H9 (cell line): ENCODE data around the gene TGFBRAP1. TPM values are rescaled to one million over a fixed set of nuclear protein-coding genes. Genes with fewer than 3 reads are reported as not detected.

Source experiments
- DNase-seq: peaks from one replicate; pipeline ENCODE4 v3.0.0-alpha.2; 2017
- H2AFZ ChIP-seq: one replicate; pipeline ENCODE4 v1.6.1; 2013; ENCODE audit warnings: mild to moderate bottlenecking, low read length, control low read depth, moderate library complexity
- H2AK5ac ChIP-seq: 2 replicates; pipeline ENCODE4 v1.6.1; 2013; ENCODE audit warnings: low read length, control low read depth, mixed read lengths; ENCODE audit not compliant: insufficient read length
- H2BK120ac ChIP-seq: one replicate; pipeline ENCODE4 v1.6.1; 2013; ENCODE audit warnings: low read depth, mild to moderate bottlenecking, low read length, control low read depth, inconsistent platforms; ENCODE audit not compliant: poor library complexity, severe bottlenecking
- H2BK12ac ChIP-seq: 2 replicates; pipeline ENCODE4 v1.6.1; 2013; ENCODE audit warnings: low read length, control low read depth, mixed read lengths, low read depth; ENCODE audit not compliant: insufficient read length
- H2BK15ac ChIP-seq: 2 replicates; pipeline ENCODE4 v1.6.1; 2013; ENCODE audit warnings: low read depth, low read length, control low read depth
- H2BK20ac ChIP-seq: one replicate; pipeline ENCODE4 v1.6.1; 2013; ENCODE audit warnings: low read depth, mild to moderate bottlenecking, low read length, control low read depth, inconsistent platforms; ENCODE audit not compliant: poor library complexity, severe bottlenecking
- H2BK5ac ChIP-seq: 2 replicates; pipeline ENCODE4 v1.6.1; 2013; ENCODE audit warnings: low read length, control low read depth, mixed read lengths; ENCODE audit not compliant: insufficient read length
- H3K14ac ChIP-seq: 2 replicates; pipeline ENCODE4 v1.6.1; 2013; ENCODE audit warnings: low read length, control low read depth; ENCODE audit not compliant: insufficient read depth
- H3K18ac ChIP-seq: 2 replicates; pipeline ENCODE4 v1.6.1; 2013; ENCODE audit warnings: low read depth, mild to moderate bottlenecking, mixed read lengths, low read length, control low read depth; ENCODE audit not compliant: insufficient read length
- H3K23ac ChIP-seq: 2 replicates; pipeline ENCODE4 v1.6.1; 2013; ENCODE audit warnings: low read length, control low read depth, mixed read lengths, low read depth; ENCODE audit not compliant: insufficient read length
- H3K23me2 ChIP-seq: 2 replicates; pipeline ENCODE4 v1.6.1; 2013; ENCODE audit warnings: low read depth, mild to moderate bottlenecking, mixed read lengths, low read length, control low read depth; ENCODE audit not compliant: insufficient read length, poor library complexity, severe bottlenecking
- H3K27ac ChIP-seq: 2 replicates; pipeline ENCODE4 v1.5.1; 2013; ENCODE audit warnings: low read length, control low read depth, mixed read lengths, low read depth; ENCODE audit not compliant: insufficient read length
- H3K27me3 ChIP-seq: 2 replicates; pipeline ENCODE4 v1.6.1; 2013; ENCODE audit warnings: low read length, control low read depth, inconsistent platforms; ENCODE audit not compliant: insufficient read depth
- H3K4ac ChIP-seq: 2 replicates; pipeline ENCODE4 v1.6.1; 2013; ENCODE audit warnings: low read depth, mild to moderate bottlenecking, control low read depth, inconsistent platforms, low read length, moderate library complexity
- H3K4me1 ChIP-seq: 2 replicates; pipeline ENCODE4 v1.6.1; 2013; ENCODE audit warnings: low read length, control low read depth, inconsistent platforms; ENCODE audit not compliant: insufficient read depth
- H3K4me2 ChIP-seq: 2 replicates; pipeline ENCODE4 v1.6.1; 2013; ENCODE audit warnings: low read length, control low read depth, mixed read lengths; ENCODE audit not compliant: insufficient read length, insufficient read depth
- H3K56ac ChIP-seq: 2 replicates; pipeline ENCODE4 v1.6.1; 2013; ENCODE audit warnings: low read depth, mild to moderate bottlenecking, mixed read lengths, low read length, control low read depth; ENCODE audit not compliant: insufficient read length
- H3K79me1 ChIP-seq: 2 replicates; pipeline ENCODE4 v1.6.1; 2013; ENCODE audit warnings: low read depth, mild to moderate bottlenecking, moderate library complexity, low read length, control low read depth, inconsistent platforms; ENCODE audit not compliant: insufficient read depth, poor library complexity, severe bottlenecking
- H3K79me2 ChIP-seq: 2 replicates; pipeline ENCODE4 v1.6.1; 2013; ENCODE audit warnings: low read length, control low read depth, inconsistent platforms; ENCODE audit not compliant: insufficient read depth
- H3K9ac ChIP-seq: 2 replicates; pipeline ENCODE4 v1.6.1; 2013; ENCODE audit warnings: low read length, control low read depth, mixed read lengths; ENCODE audit not compliant: insufficient read length; ENCODE audit errors: extremely low read depth
- H3K9me3 ChIP-seq: one replicate; pipeline ENCODE4 v1.6.1; 2013; ENCODE audit warnings: low read depth, low read length, inconsistent platforms; ENCODE audit not compliant: control insufficient read depth
- H3T11ph ChIP-seq: one replicate; pipeline ENCODE4 v1.6.1; 2013; ENCODE audit warnings: mild to moderate bottlenecking, low read length, control low read depth, inconsistent platforms
- H4K20me1 ChIP-seq: one replicate; pipeline ENCODE4 v1.6.1; 2013; ENCODE audit not compliant: control insufficient read depth, insufficient read length, insufficient read depth
- H4K5ac ChIP-seq: 2 replicates; pipeline ENCODE4 v1.6.1; 2013; ENCODE audit warnings: low read depth, mild to moderate bottlenecking, mixed read lengths, low read length, control low read depth; ENCODE audit not compliant: insufficient read length
- H4K8ac ChIP-seq: replicated peaks from 2 replicates; pipeline ENCODE4 v1.6.1; 2013; ENCODE audit warnings: low read length, control low read depth, mixed read lengths, low read depth; ENCODE audit not compliant: insufficient read length
- H4K91ac ChIP-seq: 2 replicates; pipeline ENCODE4 v1.6.1; 2013; ENCODE audit warnings: low read depth, mild to moderate bottlenecking, moderate library complexity, mixed read lengths, low read length, control low read depth; ENCODE audit not compliant: insufficient read length
- H3K27ac Mint-ChIP-seq, 3 experiments: 2 replicates in 2 of 3; 3 replicates in 1 of 3; pipeline ENCODE4 v1.8.0; 2020 to 2021; ENCODE audit warnings: mixed read lengths in 3 of 3, mild to moderate bottlenecking in 1 of 3, moderate library complexity in 1 of 3
- H3K27me3 Mint-ChIP-seq: 2 replicates; pipeline ENCODE4 v1.8.0; 2021; ENCODE audit warnings: low read depth, mild to moderate bottlenecking, moderate library complexity, mixed read lengths
- H3K36me3 Mint-ChIP-seq, 3 experiments: 2 replicates in 2 of 3; 3 replicates in 1 of 3; pipeline ENCODE4 v1.8.0; 2020 to 2021; ENCODE audit warnings: low read depth in 3 of 3, mixed read lengths in 3 of 3; ENCODE audit not compliant: insufficient read depth in 1 of 3
- H3K4me1 Mint-ChIP-seq, 2 experiments: 2 replicates each; pipeline ENCODE4 v1.8.0; 2020; ENCODE audit warnings: mixed read lengths in 2 of 2
- H3K4me3 Mint-ChIP-seq, 2 experiments: 2 replicates in 1 of 2; 3 replicates in 1 of 2; pipeline ENCODE4 v1.8.0; 2020 to 2021; ENCODE audit warnings: mild to moderate bottlenecking in 2 of 2, mixed read lengths in 2 of 2, moderate library complexity in 1 of 2
- H3K9me3 Mint-ChIP-seq, 2 experiments: 2 replicates in 1 of 2; 3 replicates in 1 of 2; pipeline ENCODE4 v1.8.0; 2020; ENCODE audit warnings: mild to moderate bottlenecking in 2 of 2, mixed read lengths in 2 of 2, moderate library complexity in 1 of 2
- WGBS: extraction: QIAGEN DNeasy Blood & Tissue Kit; methylation state at CpG from one replicate; pipeline ENCODE4 v1.1.7; 2013; ENCODE audit warnings: missing lambda C conversion rate, low lambda C conversion rate, mixed read lengths; ENCODE audit not compliant: insufficient read length; ENCODE audit errors: extremely low coverage; 5-methylcytosine and 5-hydroxymethylcytosine counted together
- total RNA-seq: library from RNA; stranded (reverse); gene quantifications from 2 replicates; pipeline ENCODE4 v1.2.1, GENCODE V29; 2021
- TF ChIP-seq, protein P1 (sequence below): fragments of 200-600 bp; sonication (generic); conservative IDR thresholded peaks from 3 replicates; pipeline ENCODE4 v1.8.0; 2021; ENCODE audit warnings: antibody characterized with exemption, mild to moderate bottlenecking

The TGFBRAP1 gene
- total RNA-seq, 1 experiment from 2014 or later: 23.6 TPM

DNA sequence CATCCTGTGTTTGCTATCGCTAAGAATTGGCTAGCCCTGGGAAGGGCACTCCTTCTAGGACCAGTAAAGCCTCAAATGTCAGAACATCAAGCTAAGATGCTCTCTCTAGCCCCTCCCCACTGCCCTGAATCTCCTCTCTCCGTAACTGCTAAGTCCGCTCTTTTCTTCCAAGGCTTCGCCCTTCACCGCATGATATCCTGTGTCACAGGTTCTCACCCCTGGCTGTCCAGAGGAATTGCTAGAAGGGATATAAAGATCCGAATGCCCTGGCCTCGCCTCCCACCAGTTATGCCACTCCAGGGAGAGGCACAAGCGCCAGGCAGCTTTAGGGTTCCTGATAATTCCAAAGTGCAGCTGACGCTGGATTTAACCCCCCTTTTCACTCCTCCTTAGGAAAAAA is 105.1 kb downstream of the TGFBRAP1 start:
- no peak overlapping the region for H3K23ac ChIP-seq
- H3K9me3 Mint-ChIP-seq: no peaks in the 10 kb centered on the region

More for the DNA sequence above, 105.1 kb downstream of the TGFBRAP1 start:
- Histone ChIP-seq H4K8ac (no peak overlapping the region), H3K9me3 (no peaks in the 10 kb centered on the region), H3K23me2 (no peaks in the 10 kb centered on the region), H2BK12ac (no peak overlapping the region), H3K56ac (no peak overlapping the region), H4K20me1 (no peaks in the 10 kb centered on the region), H3K9ac (no peak overlapping the region), H3K4me1 (no peaks in the 10 kb centered on the region), H3K79me1 (no peaks in the 10 kb centered on the region), H3K14ac (no peak overlapping the region), H2BK20ac (no peak overlapping the region), H3K79me2 (no peaks in the 10 kb centered on the region), H2BK15ac (no peak overlapping the region), H3K4me2 (no peak overlapping the region), H2AK5ac (no peak overlapping the region), H2BK5ac (no peak overlapping the region), H2AFZ (no peak overlapping the region), H3K27ac (no peak overlapping the region), H3K27me3 (no peaks in the 10 kb centered on the region), H3T11ph (no peak overlapping the region), H4K91ac (no peak overlapping the region), H2BK120ac (no peak overlapping the region), H3K18ac (no peak overlapping the region), H3K4ac (no peak overlapping the region), H4K5ac (no peak overlapping the region)
- H3K27ac Mint-ChIP-seq: peak overlapping the region in 1 of 3 experiments; percentile 71; a peak in 1 of 7 replicates
- H3K27me3 Mint-ChIP-seq: no peaks in the 10 kb centered on the region; the same call in none of the 2 replicates
- no peaks in the 10 kb centered on the region for H3K36me3 Mint-ChIP-seq
- no peak overlapping the region for H3K4me3 Mint-ChIP-seq
- peak; percentile 36 for DNase-seq
- TF ChIP-seq, protein P1, sequence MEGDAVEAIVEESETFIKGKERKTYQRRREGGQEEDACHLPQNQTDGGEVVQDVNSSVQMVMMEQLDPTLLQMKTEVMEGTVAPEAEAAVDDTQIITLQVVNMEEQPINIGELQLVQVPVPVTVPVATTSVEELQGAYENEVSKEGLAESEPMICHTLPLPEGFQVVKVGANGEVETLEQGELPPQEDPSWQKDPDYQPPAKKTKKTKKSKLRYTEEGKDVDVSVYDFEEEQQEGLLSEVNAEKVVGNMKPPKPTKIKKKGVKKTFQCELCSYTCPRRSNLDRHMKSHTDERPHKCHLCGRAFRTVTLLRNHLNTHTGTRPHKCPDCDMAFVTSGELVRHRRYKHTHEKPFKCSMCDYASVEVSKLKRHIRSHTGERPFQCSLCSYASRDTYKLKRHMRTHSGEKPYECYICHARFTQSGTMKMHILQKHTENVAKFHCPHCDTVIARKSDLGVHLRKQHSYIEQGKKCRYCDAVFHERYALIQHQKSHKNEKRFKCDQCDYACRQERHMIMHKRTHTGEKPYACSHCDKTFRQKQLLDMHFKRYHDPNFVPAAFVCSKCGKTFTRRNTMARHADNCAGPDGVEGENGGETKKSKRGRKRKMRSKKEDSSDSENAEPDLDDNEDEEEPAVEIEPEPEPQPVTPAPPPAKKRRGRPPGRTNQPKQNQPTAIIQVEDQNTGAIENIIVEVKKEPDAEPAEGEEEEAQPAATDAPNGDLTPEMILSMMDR: no peak
- H3K4me1 Mint-ChIP-seq: peaks cover 14 to 19% of the 10 kb centered on the region in 2 experiments
- no CpG with 5 or more reads among the region's 9 CpGs for WGBS
